ENCODE results near the gene MMP20. TPM values are rescaled to one million over a fixed set of nuclear protein-coding genes. Genes with fewer than 3 reads are reported as not detected.

Gene MMP20
- total RNA-seq, 1 experiment from 2014 or later = not detected

DNA sequence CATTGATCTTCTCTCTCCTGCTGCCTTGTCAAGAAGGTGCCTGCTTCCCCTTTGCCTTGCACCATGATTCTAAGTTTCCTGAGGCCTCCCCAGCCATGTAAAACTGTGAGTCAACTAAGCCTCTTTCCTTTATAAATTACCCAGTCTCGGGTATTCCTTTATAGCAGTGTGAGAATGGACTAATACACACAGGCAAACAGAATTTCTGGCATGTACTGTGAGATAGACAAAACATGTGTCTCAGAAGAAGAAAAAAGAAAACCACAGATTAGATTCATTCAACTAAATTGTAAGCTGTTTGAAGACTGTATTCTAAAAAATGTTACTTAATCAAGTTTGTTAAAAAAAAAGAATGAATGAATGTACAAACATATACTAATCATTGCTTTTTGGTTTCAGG lies 1.5 kb upstream of the MMP20 start:
- no peaks in the 10 kb centered on the region for H3K4me1 ChIP-seq (ENCODE audit: control insufficient read depth, insufficient read depth, low read length)
- BruUV-seq (replicated peaks) = no TSS peak
- no peak for ATAC-seq
- no peaks in the 10 kb centered on the region for H3K9me3 ChIP-seq (ENCODE audit: control insufficient read depth, insufficient read depth, low read depth, low read length)
- ChIA-PET CTCF (no interaction called here), POLR2A (no interaction called here)
- no peak overlapping the region for H3K27ac ChIP-seq (ENCODE audit: low read length)
- DNase-seq (ENCODE audit: low read depth, low spot score) = no peak
- no peak overlapping the region for H3K4me3 ChIP-seq (ENCODE audit: low read depth in 2 of 2, low read length in 2 of 2)
- no peaks in the 10 kb centered on the region for H3K27me3 ChIP-seq (ENCODE audit: control insufficient read depth, insufficient read depth, low read length)
- TF ChIP-seq POLR2AphosphoS5 (IDR thresholded peaks at IDR 0.05; ENCODE audit: low read depth, low read length) (no peak), TCF7L2 (IDR thresholded peaks at IDR 0.05; ENCODE audit: low read depth, low read length) (no peak), SIN3A (IDR thresholded peaks at IDR 0.05; ENCODE audit: borderline replicate concordance, insufficient read depth, low read depth, low read length) (no peak)
- TF ChIP-seq, protein P1, sequence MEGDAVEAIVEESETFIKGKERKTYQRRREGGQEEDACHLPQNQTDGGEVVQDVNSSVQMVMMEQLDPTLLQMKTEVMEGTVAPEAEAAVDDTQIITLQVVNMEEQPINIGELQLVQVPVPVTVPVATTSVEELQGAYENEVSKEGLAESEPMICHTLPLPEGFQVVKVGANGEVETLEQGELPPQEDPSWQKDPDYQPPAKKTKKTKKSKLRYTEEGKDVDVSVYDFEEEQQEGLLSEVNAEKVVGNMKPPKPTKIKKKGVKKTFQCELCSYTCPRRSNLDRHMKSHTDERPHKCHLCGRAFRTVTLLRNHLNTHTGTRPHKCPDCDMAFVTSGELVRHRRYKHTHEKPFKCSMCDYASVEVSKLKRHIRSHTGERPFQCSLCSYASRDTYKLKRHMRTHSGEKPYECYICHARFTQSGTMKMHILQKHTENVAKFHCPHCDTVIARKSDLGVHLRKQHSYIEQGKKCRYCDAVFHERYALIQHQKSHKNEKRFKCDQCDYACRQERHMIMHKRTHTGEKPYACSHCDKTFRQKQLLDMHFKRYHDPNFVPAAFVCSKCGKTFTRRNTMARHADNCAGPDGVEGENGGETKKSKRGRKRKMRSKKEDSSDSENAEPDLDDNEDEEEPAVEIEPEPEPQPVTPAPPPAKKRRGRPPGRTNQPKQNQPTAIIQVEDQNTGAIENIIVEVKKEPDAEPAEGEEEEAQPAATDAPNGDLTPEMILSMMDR (IDR thresholded peaks at IDR 0.05) = no peak
- TF ChIP-seq, protein P2, sequence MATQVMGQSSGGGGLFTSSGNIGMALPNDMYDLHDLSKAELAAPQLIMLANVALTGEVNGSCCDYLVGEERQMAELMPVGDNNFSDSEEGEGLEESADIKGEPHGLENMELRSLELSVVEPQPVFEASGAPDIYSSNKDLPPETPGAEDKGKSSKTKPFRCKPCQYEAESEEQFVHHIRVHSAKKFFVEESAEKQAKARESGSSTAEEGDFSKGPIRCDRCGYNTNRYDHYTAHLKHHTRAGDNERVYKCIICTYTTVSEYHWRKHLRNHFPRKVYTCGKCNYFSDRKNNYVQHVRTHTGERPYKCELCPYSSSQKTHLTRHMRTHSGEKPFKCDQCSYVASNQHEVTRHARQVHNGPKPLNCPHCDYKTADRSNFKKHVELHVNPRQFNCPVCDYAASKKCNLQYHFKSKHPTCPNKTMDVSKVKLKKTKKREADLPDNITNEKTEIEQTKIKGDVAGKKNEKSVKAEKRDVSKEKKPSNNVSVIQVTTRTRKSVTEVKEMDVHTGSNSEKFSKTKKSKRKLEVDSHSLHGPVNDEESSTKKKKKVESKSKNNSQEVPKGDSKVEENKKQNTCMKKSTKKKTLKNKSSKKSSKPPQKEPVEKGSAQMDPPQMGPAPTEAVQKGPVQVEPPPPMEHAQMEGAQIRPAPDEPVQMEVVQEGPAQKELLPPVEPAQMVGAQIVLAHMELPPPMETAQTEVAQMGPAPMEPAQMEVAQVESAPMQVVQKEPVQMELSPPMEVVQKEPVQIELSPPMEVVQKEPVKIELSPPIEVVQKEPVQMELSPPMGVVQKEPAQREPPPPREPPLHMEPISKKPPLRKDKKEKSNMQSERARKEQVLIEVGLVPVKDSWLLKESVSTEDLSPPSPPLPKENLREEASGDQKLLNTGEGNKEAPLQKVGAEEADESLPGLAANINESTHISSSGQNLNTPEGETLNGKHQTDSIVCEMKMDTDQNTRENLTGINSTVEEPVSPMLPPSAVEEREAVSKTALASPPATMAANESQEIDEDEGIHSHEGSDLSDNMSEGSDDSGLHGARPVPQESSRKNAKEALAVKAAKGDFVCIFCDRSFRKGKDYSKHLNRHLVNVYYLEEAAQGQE (IDR thresholded peaks at IDR 0.05; ENCODE audit: insufficient read depth in 1 of 2, low read depth in 2 of 2, low read length in 1 of 2) = no peak
- no peaks in the 10 kb centered on the region for H3K36me3 ChIP-seq (ENCODE audit: control insufficient read depth, insufficient read depth, low read length)
- in situ Hi-C loops (cut with HindIII; ENCODE audit: low pct_unique_long_range_greater_than_20kb, low sequenced_read_pairs) (no loop called here), intact Hi-C loops (cut with micrococcal nuclease; ENCODE audit: unreplicated experiment) (no loop called here)

DNA sequence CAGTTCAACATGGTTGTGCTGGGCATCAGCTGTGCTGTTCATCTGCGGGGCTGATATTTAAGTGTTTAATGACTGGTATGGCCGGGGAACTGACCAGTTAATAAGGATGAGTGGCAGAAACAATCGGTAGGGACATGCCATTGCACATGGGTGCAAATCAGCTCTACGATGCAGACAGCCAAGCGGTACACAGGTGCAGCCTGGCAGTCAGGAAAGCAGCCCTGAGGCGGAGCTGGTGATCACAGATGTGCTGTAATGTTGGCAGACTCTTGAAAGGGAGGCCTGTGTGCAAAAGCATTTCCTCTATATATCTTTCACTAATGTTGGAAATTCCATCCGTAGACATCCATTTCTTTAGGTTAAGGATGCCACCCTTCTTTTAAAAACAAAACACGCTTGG lies 1.1 kb downstream of the MMP20 start:
- BruUV-seq (replicated peaks) = no TSS peak
- POLR2A ChIA-PET = no interaction called here
- intact Hi-C loops (cut with micrococcal nuclease; ENCODE audit: unreplicated experiment) = no loop called here
- TF ChIP-seq, protein P1 (IDR thresholded peaks at IDR 0.05) = no peak
- TF ChIP-seq TCF7L2 (IDR thresholded peaks at IDR 0.05; ENCODE audit: low read depth, low read length) (no peak), SIN3A (IDR thresholded peaks at IDR 0.05; ENCODE audit: borderline replicate concordance, insufficient read depth, low read depth, low read length) (no peak), POLR2AphosphoS5 (IDR thresholded peaks at IDR 0.05; ENCODE audit: low read depth, low read length) (no peak)
- TF ChIP-seq, protein P2 (IDR thresholded peaks at IDR 0.05; ENCODE audit: insufficient read depth in 1 of 2, low read depth in 2 of 2, low read length in 1 of 2) = no peak
- ATAC-seq (no peak), DNase-seq (ENCODE audit: low read depth, low spot score) (no peak)
- Histone ChIP-seq H3K4me3 (ENCODE audit: low read depth in 2 of 2, low read length in 2 of 2) (no peak overlapping the region), H3K4me1 (ENCODE audit: control insufficient read depth, insufficient read depth, low read length) (peaks cover 3% of the 10 kb centered on the region; the same call in 1 of the 2 replicates), H3K36me3 (ENCODE audit: control insufficient read depth, insufficient read depth, low read length) (no peaks in the 10 kb centered on the region), H3K27ac (ENCODE audit: low read length) (no peak overlapping the region), H3K27me3 (ENCODE audit: control insufficient read depth, insufficient read depth, low read length) (no peaks in the 10 kb centered on the region), H3K9me3 (ENCODE audit: control insufficient read depth, insufficient read depth, low read depth, low read length) (no peaks in the 10 kb centered on the region)
- CTCF ChIA-PET = no interaction called here
- in situ Hi-C loops (cut with HindIII; ENCODE audit: low pct_unique_long_range_greater_than_20kb, low sequenced_read_pairs) = no loop called here
